ENCODE data around the gene BBS9.

Gene BBS9

DNA sequence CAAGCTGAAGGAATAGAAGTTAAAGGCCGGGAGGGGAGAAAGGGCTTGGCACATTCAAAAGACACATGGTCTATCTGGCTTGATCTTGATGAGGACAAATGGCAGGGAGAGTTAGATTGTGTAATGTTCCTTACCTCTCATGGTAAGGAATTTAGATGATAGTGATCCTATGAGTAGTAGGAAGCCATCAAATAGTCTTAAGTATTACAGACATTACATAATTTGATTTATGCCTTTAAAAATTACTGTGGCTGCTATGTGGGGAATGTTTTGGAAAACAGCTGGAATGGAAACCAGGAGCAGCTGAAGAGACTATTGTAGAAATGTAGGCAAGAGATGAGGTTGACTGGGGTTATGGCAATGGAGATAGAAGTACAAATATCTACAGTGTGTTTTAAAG is 424.7 kb downstream of the BBS9 start:
- no peak for DNase-seq (ENCODE audit: low spot score)

DNA sequence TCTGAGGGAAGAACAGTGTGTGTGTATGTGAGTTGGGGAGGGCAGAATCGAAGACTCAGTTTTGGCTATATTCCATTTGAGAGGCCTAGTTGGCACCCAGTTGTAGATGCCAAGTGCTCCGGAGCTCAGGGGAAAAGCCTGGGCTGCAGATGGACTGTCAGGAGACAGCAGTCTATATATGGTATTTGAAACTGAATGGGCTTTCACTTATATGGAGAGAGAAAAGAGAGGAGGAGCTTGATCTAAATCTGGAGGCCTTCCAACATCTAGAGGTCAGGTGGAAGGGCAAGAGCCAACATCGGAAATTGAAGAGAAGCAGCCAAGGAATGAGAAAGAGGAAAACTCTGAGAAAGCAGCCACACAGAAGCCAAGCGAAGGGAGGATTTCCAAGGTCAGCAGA is 425.2 kb downstream of the BBS9 start:
- DNase-seq (ENCODE audit: low spot score) = no peak

GRCh38 chr7:33556472-33556871 is 427.1 kb downstream of the BBS9 start:
- DNase-seq (ENCODE audit: low spot score) = no peak

DNA sequence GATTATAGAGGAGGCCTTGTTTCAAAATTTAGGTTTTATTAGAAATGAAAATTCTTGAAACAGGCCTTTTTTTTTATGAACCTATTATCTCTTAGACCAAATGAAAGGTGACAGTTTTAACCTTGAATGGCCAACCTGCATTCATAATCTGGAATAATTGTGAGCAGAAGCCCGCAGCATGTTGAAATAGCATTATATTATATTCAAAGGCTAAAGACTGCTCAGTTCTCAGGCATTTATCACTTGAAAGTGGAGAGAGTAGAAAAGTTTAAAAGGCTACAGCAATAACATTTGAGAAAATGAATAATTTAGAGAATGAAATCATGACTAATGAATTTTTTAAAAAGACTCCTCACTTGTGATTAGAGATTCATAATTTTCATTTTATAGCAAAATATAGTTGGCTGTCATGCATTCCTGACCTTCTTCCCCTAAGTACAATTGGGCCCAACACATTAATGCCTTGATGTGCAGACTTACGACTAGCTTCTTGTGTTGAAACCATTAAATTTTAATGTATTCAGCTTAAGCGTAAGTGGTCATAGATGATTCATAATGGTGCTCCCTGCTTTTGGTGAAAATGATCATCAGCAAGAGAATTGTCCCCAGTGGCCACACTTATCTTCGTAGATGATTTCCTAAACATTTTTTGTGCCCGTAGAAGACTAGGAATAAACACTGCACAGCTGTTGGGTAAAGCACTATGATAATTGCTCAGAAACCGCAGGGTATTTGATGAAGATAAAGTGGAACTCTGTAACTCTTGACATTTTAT is 429.4 kb downstream of the BBS9 start:
- DNase-seq (ENCODE audit: low spot score) = no peak

GRCh38 chr7:33559324-33559710 is 430.0 kb downstream of the BBS9 start:
- no peak for DNase-seq (ENCODE audit: low spot score)

DNA sequence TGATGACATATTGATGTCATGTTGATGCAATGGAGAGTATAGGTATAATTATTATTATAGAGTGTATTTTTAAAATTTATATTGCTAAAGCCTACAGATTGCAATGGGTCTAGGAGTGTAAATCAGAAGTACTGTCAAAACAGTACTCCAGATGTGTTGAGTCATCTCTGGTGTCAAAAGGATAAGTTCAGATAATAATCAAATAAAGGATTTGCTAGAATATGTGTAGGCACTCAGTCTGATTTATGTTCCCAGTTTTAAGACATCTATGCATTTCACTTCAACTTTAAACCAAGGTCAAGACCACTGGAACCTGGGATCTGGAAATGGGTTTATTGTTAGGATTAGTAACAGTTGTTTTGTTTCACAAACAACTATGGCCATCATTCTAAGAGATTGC is 433.6 kb downstream of the BBS9 start:
- DNase-seq (ENCODE audit: low spot score) = no peak

GRCh38 chr7:33563651-33564050 is 434.3 kb downstream of the BBS9 start:
- no peak for DNase-seq (ENCODE audit: low spot score)

DNA sequence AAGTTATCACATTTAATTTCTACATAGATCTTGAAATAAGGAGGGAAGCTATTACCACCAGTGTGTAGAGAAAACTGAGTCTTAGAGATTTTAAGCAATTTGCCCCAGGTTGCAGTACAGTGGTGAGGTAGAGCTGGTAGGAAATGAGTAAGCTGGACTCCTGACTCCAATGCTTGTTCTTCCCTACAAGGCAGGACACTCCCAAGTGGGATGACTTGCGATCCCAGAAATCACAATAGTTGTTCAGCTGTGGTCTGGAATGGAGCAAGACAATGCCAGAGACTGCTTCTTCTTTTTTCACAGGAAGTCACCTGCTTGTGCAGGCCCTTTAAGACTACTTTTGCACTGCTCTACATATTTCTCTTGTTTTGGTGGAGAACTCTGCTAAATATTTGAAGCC is 448.8 kb downstream of the BBS9 start:
- no peak for DNase-seq (ENCODE audit: low spot score)

DNA sequence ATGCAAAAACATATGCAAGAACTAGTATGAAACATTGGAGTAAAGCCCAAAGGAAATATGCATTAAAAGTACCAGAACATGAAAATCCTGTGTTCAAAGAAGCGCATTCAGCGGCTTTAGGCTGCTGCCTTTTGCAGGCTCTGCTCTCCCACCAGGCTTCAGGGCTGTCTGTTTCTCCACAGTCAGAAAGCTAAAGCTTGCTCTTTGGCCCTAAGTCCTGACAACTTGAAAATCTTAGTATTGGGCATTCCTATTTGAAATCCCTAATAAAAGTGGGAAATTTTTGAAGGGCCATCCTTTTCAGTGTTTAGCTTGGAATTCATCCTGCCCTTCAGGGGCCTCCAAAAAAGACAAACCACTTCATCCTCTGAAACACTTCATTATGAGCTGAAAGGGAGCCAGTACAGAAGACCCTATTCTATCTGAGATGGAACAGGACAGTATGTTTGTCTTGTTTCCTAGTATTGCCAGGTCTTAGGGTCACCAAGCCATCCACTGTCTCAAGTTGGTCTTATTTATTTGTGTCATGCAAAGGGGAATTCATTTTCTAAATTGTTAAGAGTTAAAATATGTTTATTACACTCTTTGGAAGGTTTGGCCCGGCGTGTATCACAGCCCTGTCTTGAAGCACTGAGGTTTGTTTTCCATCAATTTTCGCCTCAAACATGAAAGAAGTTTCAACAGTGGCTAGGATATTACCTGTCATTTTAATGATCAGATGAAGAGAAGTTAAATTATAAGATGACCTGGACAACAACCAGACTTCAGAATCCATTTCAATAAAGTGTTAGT is 449.7 kb downstream of the BBS9 start:
- DNase-seq (ENCODE audit: low spot score) = no peak

DNA sequence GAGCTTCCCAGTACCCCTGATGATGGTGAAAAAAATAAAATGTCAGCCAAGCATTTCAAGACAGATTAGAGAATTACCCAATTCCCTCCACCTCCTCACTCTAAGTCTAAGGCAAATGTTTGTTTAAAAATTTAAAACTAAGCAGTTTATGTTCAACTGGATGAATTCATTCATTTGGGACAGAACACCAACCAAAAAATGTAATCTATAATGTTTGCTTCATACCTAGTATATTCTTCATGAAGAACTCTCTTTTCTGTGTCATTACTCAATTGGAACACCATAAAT is 450.3 kb downstream of the BBS9 start:
- DNase-seq (ENCODE audit: low spot score) = no peak

DNA sequence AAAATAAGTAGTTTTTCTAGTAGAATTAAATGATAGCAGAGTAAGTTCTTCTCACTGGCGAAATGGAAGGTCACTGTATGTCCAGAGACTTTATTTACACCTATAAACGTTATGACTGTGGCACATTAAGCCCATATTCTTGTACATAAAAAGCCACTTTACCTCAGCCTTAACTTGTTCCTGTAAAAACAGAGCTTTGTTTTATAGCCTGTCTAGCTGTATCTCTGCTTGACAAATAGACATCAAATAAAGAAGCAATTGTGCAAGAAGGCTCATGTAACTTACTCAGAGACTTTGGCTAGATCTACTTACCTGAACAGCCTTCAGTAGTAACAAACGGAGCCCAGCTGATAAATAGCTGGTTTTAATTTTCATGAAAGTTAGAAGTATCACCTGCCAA is 451.9 kb downstream of the BBS9 start:
- no peak for DNase-seq (ENCODE audit: low spot score)

DNA sequence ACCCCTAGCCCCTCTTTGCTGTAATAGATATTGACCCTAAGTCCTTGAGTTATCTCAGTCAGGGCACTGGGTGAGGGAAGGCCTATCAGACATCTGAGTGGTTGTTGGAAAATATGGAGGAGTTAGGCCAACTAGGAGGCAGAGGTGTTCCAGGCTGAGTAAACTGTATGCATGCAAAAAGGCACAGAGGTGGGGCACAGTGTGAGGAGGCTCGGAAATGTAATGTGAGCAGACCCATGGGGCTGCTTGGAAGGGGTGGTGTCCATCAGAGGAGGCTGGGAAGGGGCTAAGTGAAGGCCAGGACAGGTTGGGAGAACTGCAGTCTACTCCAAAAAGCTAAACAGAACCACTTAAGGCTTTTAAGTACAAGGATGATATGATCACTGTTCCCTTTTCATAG is 452.7 kb downstream of the BBS9 start:
- no peak for DNase-seq (ENCODE audit: low spot score)

DNA sequence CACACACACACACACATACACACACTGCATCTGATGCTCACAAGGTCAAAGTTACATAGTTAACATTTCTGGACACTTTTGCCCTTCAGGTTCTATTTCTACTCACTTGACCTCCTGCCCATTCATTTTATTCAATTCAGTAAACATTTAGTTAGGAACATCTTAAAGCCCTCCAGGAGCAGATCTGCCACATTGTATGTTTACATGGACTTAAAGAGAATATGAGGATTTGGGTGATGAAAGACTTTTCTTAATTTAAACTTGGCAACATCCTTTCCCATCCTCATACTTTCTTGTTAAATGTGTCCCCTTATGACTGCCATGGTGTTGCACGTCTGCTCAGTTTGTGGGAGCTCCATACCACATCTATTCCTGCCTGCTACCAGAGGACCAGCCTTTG is 453.2 kb downstream of the BBS9 start:
- DNase-seq (ENCODE audit: low spot score) = no peak

- no peak for DNase-seq (ENCODE audit: low spot score)
These were observed 460.5 kb downstream of the BBS9 start for GRCh38 chr7:33589911-33590310.

GRCh38 chr7:33590916-33591315 is 461.6 kb downstream of the BBS9 start:
- no peak for DNase-seq (ENCODE audit: low spot score)

DNA sequence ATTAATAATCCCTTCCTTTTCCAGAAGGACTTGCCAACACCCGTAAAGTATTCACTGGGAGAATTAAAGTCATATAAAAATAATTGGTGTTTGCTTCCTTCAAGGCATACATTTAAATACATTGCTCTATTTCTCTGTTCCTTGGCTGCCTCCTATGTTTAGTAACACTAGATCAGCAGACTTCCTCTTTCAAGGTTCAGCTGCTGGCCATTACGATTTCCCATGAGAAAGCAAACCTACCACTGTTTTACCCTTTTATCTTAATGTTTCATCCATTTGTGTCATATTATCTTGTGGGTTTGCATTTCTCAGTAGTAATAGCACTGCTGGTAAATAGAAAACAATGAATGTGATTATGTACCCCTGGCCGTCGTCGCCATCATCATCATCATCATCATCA is 462.1 kb downstream of the BBS9 start:
- DNase-seq (ENCODE audit: low spot score) = no peak

GRCh38 chr7:33592718-33593117 is 463.4 kb downstream of the BBS9 start:
- DNase-seq (ENCODE audit: low spot score) = no peak

DNA sequence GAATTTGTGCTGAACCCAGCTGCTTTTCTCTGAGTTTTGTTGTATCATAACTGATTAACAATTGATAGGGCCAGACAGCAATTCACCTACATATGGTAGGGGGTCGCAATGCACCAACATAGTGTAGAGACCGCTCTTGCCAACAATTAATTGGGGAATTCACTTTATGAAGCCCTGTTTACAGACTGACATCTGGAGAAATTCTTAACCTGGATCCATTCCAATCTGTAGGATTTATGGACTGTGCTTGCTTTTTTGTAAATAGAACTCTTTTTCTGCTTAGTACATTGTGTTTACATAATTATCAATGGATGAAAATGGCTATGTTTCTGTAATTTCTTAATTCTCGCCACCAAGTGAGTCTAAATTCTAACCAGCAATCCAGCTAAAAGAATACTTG is 464.2 kb downstream of the BBS9 start:
- no peak for DNase-seq (ENCODE audit: low spot score)

DNA sequence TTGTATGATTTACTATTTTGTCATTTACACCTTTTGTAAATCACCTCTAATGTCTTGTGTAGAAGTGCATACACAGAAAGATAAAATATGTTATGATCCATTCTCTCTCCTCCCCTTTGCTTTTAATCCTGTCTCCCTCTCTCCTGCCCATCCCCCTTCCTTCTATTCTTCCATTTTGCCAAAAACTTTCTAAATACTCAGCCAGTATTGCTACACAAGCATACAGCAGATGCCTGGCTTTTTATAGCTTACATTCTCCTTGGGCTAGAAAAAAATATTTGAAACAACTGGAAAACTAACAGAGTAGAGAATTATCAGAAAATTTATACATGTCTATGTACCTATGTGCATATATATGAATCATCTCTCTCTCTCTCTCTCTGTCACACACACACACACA is 467.3 kb downstream of the BBS9 start:
- no peak for DNase-seq (ENCODE audit: low spot score)

DNA sequence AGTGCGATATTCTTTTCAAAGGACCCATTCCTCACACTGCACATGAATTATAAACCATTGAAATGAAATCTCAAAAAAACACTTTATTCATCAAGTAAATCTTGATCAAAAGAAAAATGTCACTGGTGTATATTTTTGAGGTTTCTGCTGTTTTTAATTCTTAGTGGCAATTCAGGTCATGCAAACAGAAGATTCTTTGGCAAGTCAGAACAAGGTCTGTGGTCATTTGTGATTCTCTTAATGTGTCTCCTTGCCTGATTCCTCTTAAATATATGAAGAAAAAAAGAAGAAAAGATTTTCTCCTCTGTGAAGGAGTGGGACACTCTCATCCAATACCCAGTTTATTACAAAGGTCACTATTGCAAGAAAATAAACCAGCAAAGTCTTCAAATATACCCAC is 467.8 kb downstream of the BBS9 start:
- DNase-seq (ENCODE audit: low spot score) = no peak

GRCh38 chr7:33601101-33601500 is 471.7 kb downstream of the BBS9 start:
- DNase-seq (ENCODE audit: low spot score) = no peak

DNA sequence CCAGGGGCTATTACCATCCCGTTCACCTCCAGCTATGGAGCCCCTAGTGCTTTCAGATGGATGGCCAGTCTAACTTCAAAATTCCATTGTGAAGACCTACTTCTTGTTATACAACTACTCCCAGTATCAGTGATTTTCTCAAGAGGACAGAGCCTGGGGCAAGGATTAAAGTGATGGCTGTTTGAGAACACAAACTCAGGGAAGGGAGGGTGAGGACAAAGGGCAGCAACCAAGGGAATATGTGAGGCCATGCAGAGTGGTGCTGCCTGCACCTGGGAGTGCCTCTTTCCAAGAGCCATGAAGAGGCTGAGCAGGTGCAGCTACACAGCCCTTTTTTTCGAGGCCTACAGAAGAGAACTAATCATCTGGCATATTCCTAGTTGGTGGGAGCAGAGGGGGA is 472.5 kb downstream of the BBS9 start:
- no peak for DNase-seq (ENCODE audit: low spot score)

DNA sequence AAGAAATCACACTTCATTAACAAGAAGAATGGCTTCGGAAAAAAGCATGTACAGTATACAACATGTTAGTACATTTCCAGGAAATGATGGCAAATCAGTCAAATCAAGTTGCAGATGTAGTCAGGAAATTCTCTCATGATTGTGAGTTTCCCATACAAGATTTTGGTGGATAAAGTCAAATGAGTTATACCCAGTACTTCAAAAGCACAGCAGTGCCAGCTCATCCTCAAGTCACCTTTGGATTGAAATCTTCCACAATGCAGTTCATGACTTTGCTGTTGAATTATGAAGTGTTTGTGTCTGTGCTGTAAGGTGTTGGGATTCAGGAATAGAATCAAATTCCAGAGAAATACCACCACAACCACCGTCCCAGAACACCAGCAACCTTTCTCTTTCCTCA is 474.7 kb downstream of the BBS9 start:
- no peak for DNase-seq (ENCODE audit: low spot score)

DNA sequence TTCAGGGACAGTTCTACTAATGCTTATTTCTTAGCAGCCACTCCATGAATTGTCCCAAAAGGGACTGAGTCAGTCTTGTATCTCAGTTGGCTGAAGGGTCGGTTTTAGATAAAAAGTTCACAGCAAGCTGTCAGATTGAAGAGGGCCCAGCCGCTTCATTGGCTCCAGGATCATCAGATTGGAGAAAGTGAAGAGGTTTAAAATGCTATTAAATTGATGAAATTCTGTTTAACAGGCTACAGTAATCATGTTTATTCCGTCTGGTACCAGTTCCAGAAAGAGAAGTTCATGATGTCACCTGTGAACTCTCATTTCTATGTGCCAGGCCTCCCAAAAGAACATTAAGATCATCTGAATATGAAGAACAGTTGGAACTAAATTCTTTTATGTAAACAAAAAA is 481.6 kb downstream of the BBS9 start:
- DNase-seq (ENCODE audit: low spot score) = no peak
